GM23338 (cell line): Measurements from ENCODE around the gene AGAP1. TPM values are rescaled to one million over a fixed set of nuclear protein-coding genes. Genes with fewer than 3 reads are reported as not detected.

ENCODE experiments used
- CREB1 ChIP-seq: fragments of 250-450 bp; sonication (Bioruptor Pico); IDR thresholded peaks from 2 replicates; pipeline ENCODE4 v1.5.0; 2020; ENCODE audit warnings: low read depth, mild to moderate bottlenecking, moderate library complexity
- CTCF ChIP-seq, 2 experiments: fragments of 200-600 bp in 1 of 2; sonication (generic) in 1 of 2; conservative IDR thresholded peaks; 2 replicates each; pipeline versions ENCODE4 v1.5.1 to v1.6.1; 2016 to 2017; ENCODE audit warnings: antibody characterized with exemption in 2 of 2, low read depth in 2 of 2, mild to moderate bottlenecking in 2 of 2, moderate library complexity in 1 of 2
- ETS1 ChIP-seq: IDR thresholded peaks from 2 replicates; pipeline ENCODE4 v1.6.1; 2016; ENCODE audit warnings: antibody characterized with exemption
- EZH2phosphoT487 ChIP-seq: fragments of 200-600 bp; sonication (generic); IDR thresholded peaks from one replicate; pipeline ENCODE4 v1.8.1; 2018; ENCODE audit warnings: antibody characterized with exemption; ENCODE audit not compliant: unreplicated experiment
- JUNB ChIP-seq: IDR thresholded peaks from one replicate; pipeline ENCODE4 v1.6.1; 2016; ENCODE audit warnings: antibody characterized with exemption; ENCODE audit not compliant: unreplicated experiment
- POLR2AphosphoS5 ChIP-seq: IDR thresholded peaks from 2 replicates; pipeline ENCODE4 v1.6.1; 2016; ENCODE audit warnings: antibody characterized with exemption, low read depth
- REST ChIP-seq: IDR thresholded peaks from one replicate; pipeline ENCODE4 v1.6.1; 2018; ENCODE audit warnings: antibody characterized with exemption; ENCODE audit not compliant: unreplicated experiment
- STAT1 ChIP-seq: IDR thresholded peaks from one replicate; pipeline ENCODE4 v1.6.1; 2016; ENCODE audit warnings: antibody characterized with exemption; ENCODE audit not compliant: unreplicated experiment
- ZNF462 ChIP-seq: fragments of 250-450 bp; sonication (Bioruptor Pico); IDR thresholded peaks from 2 replicates; pipeline ENCODE4 v1.5.0; 2020; ENCODE audit warnings: mild to moderate bottlenecking, moderate library complexity
- polyA plus RNA-seq: library from polyadenylated mRNA; unstranded; fragments of >200 nt; fragmentation: Nextera tagmentation; extraction: Ambion mirVana; gene quantifications from 2 replicates; pipeline ENCODE4 v1.2.1, GENCODE V29; 2016
- total RNA-seq: library from RNA; depleted of rRNA; stranded (reverse); fragments of >200 nt; shearing (Covaris generic); gene quantifications from 2 replicates; pipeline ENCODE4 v1.2.3, GENCODE V29; 2014

The AGAP1 gene
- total and polyA plus RNA-seq, 2 experiments from 2014 or later: 13.3 to 27.9 TPM

- no peak for TF ChIP-seq ZNF462 (CRISPR knock-in tag)
- no peak for TF ChIP-seq CREB1 (CRISPR knock-in tag)
- TF ChIP-seq STAT1: no peak
- no peak for TF ChIP-seq ETS1
- TF ChIP-seq JUNB: no peak
- TF ChIP-seq CTCF (conservative IDR thresholded peaks at IDR 0.05; ENCODE audit: low read depth in 2 of 2): no peak
- TF ChIP-seq POLR2AphosphoS5: no peak
- no peak for TF ChIP-seq REST
- no peak for TF ChIP-seq EZH2phosphoT487
Measured at GRCh38 chr2:235842941-235843340, 349.1 kb downstream of the AGAP1 start (continued).
